GM12872 (cell line): ENCODE results near the gene ANXA4.

Source experiments
- TF ChIP-seq, protein P1 (sequence below): IDR thresholded peaks from 3 replicates; pipeline ENCODE4 v1.5.1; 2011; ENCODE audit warnings: low read depth, mild to moderate bottlenecking, low read length, moderate library complexity; ENCODE audit not compliant: insufficient read depth

ANXA4 gene

DNA sequence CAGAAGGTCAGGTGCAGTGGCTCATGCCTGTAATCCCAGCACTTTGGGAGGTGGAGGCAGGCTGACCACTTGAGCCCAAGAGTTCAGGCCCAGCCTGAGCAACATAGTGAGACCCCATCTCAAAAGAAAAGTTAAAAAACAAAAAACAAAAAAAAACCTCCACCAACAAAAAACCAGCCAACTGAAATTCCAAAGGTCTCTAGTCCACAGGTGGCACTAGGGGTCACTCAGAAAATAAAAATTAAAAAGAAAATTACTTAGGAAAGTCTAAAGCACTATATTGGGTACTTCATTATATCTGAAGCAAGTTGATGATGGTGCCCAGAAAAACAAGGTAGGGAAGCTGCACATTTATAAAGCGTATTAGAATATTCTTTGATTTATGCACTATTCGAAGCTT is 26.9 kb downstream of the ANXA4 start:
- TF ChIP-seq, protein P1, sequence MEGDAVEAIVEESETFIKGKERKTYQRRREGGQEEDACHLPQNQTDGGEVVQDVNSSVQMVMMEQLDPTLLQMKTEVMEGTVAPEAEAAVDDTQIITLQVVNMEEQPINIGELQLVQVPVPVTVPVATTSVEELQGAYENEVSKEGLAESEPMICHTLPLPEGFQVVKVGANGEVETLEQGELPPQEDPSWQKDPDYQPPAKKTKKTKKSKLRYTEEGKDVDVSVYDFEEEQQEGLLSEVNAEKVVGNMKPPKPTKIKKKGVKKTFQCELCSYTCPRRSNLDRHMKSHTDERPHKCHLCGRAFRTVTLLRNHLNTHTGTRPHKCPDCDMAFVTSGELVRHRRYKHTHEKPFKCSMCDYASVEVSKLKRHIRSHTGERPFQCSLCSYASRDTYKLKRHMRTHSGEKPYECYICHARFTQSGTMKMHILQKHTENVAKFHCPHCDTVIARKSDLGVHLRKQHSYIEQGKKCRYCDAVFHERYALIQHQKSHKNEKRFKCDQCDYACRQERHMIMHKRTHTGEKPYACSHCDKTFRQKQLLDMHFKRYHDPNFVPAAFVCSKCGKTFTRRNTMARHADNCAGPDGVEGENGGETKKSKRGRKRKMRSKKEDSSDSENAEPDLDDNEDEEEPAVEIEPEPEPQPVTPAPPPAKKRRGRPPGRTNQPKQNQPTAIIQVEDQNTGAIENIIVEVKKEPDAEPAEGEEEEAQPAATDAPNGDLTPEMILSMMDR: no peak

- TF ChIP-seq, protein P1: no peak
These were observed 27.3 kb downstream of the ANXA4 start for GRCh38 chr2:69769272-69769671.

- TF ChIP-seq, protein P1: no peak
These were observed 28.3 kb downstream of the ANXA4 start for GRCh38 chr2:69770193-69770702.

DNA sequence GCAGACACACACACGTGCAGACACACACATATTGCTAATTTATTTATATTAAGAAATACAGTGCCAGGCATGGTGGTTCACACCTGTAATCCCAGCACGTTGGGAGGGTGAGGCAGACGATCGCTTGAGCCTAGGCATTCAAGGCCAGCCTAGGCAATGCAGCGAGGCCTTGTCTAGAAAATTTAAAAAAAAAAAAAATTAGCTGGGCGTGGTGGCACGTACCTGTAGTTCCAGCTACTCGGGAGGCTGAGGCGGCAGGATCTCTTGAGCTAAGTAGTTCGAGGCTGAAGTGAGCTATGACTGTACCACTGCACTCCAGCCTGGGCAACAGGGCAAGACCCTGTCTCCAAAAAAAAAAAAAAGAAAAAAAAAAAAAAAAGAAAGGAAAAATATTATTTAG is 28.8 kb downstream of the ANXA4 start:
- TF ChIP-seq, protein P1: no peak

DNA sequence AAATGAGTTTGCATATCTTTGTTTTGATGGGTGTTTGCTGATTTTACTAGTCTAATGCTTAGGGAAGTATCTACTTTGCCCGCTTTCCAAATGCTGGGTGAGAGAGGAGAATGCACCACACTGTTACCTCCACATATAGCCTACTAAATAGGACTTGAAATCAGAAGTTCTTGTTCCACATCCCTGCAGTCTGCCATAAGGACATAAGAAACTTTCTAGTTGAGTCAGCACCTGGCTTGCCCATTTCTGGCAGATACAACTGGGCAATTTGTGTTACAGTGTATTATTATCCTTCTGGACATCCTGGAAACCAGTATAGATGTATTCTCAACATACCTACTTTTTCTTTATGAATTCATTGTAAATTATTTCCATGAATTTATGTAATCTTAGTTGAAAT is 29.5 kb downstream of the ANXA4 start:
- TF ChIP-seq, protein P1: no peak

DNA sequence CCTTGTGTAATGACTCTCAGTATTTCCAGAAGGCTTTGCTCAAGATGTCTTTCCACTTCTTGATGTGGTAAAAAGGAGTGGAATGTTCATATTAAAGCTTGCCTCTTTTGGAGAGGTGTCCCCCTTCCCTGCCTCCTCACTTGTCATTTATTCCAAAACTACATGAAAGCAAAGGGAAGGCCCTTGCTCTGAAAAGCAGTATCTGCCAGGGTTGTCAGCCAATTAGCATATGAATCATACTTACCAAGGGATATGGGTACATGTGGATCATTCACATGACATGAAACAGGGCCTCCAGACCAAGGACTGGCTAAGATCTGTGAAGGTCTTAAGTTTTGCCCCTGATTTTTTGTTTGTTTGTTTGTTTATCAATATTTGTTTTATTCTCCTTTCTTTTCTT is 31.3 kb downstream of the ANXA4 start:
- TF ChIP-seq, protein P1: no peak

DNA sequence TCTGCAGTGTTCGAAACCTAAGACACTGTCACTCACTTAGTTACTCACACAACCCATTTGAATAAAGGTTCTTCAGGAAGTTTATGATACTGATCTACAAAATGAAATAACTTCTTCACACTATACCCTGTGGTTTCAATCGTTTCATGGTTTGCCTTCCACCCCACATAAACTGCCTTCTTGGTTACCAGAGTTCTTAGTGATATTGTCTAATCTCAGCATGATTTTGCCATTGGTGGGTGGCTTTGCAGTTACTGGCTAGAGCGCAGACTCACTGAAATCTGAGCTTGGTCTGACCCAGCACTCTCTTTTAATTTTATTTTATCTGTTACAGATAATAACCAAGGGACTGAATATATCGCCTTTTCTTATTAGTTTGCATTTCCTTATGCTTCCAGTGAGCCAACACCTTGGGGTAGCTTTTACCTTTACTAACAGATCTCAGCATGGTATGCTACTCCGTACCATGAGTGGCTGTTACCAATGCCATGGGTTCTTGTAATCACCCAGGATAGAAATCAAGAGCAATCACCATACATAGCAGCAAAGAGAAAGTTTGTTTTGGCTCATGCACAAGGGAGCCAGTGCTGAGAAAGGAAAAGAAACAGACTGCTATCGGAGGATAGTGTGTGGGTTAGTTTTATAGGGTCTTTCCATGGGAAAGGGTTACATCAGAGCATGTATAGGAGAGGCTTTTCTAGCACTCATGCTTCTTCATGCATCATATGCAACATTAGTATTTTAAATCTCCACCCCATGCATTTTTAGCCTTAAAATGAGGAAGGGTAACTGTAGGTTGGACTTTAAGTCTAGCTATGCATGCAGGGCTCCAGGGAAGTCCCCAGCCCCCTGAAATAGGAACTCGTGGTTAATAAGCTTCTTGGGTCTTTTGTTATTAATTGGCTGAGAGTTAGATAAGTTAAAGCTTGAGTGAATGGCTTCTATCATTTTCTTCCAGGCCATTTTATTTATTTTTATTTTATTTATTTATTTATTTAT is 33.3 kb downstream of the ANXA4 start:
- TF ChIP-seq, protein P1: no peak
